HEK293T (cell line): ENCODE measurements around the gene SLC7A10.

Source experiments
- ARNT ChIP-seq: fragments of 450-650 bp; IDR thresholded peaks from 2 replicates; pipeline ENCODE4 v1.6.1; 2017; ENCODE audit warnings: mild to moderate bottlenecking
- ELF4 ChIP-seq: fragments of 450-650 bp; IDR thresholded peaks from 2 replicates; pipeline ENCODE4 v1.6.1; 2017; ENCODE audit warnings: antibody characterized with exemption
- FOXA1 ChIP-seq: fragments of 450-650 bp; IDR thresholded peaks from 2 replicates; pipeline ENCODE4 v1.6.1; 2016; ENCODE audit warnings: mild to moderate bottlenecking
- FOXK2 ChIP-seq: fragments of 450-650 bp; IDR thresholded peaks from 2 replicates; pipeline ENCODE4 v1.6.1; 2016; ENCODE audit warnings: mild to moderate bottlenecking
- FOXM1 ChIP-seq: fragments of 450-650 bp; IDR thresholded peaks from 2 replicates; pipeline ENCODE4 v1.6.1; 2017; ENCODE audit warnings: mild to moderate bottlenecking, borderline replicate concordance

GRCh38 chr19:33232656-33233055, 7.0 kb upstream of the SLC7A10 start:
- TF ChIP-seq ELF4, result no peak
- TF ChIP-seq FOXK2, result no peak
- TF ChIP-seq ARNT, result no peak
- no peak for TF ChIP-seq FOXA1
- TF ChIP-seq FOXM1, result no peak
